HG03175 (cell line): ENCODE results near the gene ACSS3.
"Not testable (repeated sequence)": the region's sequence is repeated elsewhere in the genome, so short reads cannot be mapped to it uniquely, and the experiment has no call there.

Source experiments
- ATAC-seq: cut with Tn5 transposase; IDR thresholded peaks from one replicate; pipeline ENCODE4 v1.9.1; 2021; ENCODE audit warnings: mild to moderate bottlenecking, moderate library complexity; ENCODE audit not compliant: unreplicated experiment

Gene ACSS3

GRCh38 chr12:81092053-81092452, 14.2 kb downstream of the ACSS3 start:
- ATAC-seq = no peak

GRCh38 chr12:81094718-81095360, 17.0 kb downstream of the ACSS3 start:
- no peak for ATAC-seq

- ATAC-seq = no peak
These were observed 17.8 kb downstream of the ACSS3 start for GRCh38 chr12:81095501-81096232.

- ATAC-seq = no peak
These were observed 27.8 kb downstream of the ACSS3 start for GRCh38 chr12:81105687-81106086.

- ATAC-seq = no peak
These were observed 36.3 kb downstream of the ACSS3 start for GRCh38 chr12:81114226-81114625.

- ATAC-seq = not testable (repeated sequence)
These were observed 41.2 kb downstream of the ACSS3 start for GRCh38 chr12:81119069-81119468.

GRCh38 chr12:81120961-81121360, 43.1 kb downstream of the ACSS3 start:
- ATAC-seq = no peak

GRCh38 chr12:81123611-81124010, 45.7 kb downstream of the ACSS3 start:
- ATAC-seq = no peak

GRCh38 chr12:81125691-81126090, 47.8 kb downstream of the ACSS3 start:
- no peak for ATAC-seq

GRCh38 chr12:81128930-81129554, 51.2 kb downstream of the ACSS3 start:
- ATAC-seq = peak; percentile 100

GRCh38 chr12:81136519-81136918, 58.6 kb downstream of the ACSS3 start:
- no peak for ATAC-seq

- no peak for ATAC-seq
These were observed 59.9 kb downstream of the ACSS3 start for GRCh38 chr12:81137801-81138200.

- no peak for ATAC-seq
These were observed 63.3 kb downstream of the ACSS3 start for GRCh38 chr12:81141217-81141616.

- no peak for ATAC-seq
These were observed 65.2 kb downstream of the ACSS3 start for GRCh38 chr12:81143057-81143456.

- ATAC-seq = no peak
These were observed 68.6 kb downstream of the ACSS3 start for GRCh38 chr12:81146228-81147225.

- no peak for ATAC-seq
These were observed 69.5 kb downstream of the ACSS3 start for GRCh38 chr12:81147292-81147919.

- no peak for ATAC-seq
These were observed 72.5 kb downstream of the ACSS3 start for GRCh38 chr12:81150382-81150781.

GRCh38 chr12:81159856-81160255, 82.0 kb downstream of the ACSS3 start:
- ATAC-seq = no peak

GRCh38 chr12:81161680-81162079, 83.8 kb downstream of the ACSS3 start:
- ATAC-seq = no peak

GRCh38 chr12:81162391-81163136, 84.7 kb downstream of the ACSS3 start:
- ATAC-seq = no peak
